ENCODE data around the gene TOR4A.

GRCh38 chr9:137305798-137306065 is 28.2 kb downstream of the TOR4A start:
- TF ChIP-seq CTCF (conservative IDR thresholded peaks at IDR 0.05 in 1 of 2, IDR thresholded peaks at IDR 0.05 in 1 of 2; ENCODE audit: extremely low read depth in 1 of 2, insufficient read depth in 1 of 2, low read depth in 1 of 2, low read length in 2 of 2) (no peak), EZH2 (IDR thresholded peaks at IDR 0.05; ENCODE audit: borderline replicate concordance, low read length) (no peak)

All from mammary epithelial cell (primary cell).